ENCODE data around the gene CCSER1.
"Not testable (repeated sequence)": the region's sequence is repeated elsewhere in the genome, so short reads cannot be mapped to it uniquely, and the experiment has no call there.

The CCSER1 gene

DNA sequence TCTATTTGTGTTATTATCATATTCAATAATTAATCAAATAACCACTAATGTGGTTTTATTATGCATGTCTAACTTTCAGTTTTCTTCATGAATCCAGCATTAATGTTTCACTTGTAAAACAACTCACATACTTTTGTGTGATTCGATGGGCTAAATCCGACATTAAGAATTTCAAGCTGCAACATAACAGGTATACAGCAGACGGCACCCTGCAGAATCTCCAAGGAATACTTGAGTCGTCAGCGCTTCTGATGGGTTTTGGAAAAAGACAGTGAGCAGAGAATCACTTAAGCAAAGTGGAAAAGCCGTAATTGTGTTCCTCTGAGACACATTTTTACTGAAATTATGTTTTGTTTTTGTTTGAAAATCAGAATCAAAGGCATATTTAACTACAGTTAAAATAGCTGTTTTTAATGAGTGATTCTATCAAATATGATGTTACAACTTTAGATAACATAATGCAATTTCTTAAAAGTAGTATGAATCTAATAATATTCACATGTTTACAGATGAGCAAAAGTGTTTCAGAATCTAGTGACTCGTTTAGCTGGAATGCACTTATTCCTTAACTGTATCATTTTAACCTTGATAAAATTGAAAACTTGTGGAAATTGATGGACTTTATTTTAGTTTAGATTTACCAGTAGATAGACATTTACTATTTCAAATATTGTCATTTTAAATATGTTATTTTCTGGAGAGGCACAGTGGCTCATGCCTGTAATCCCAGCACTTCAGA lies 514.8 kb downstream of the CCSER1 start:
- Mint-ChIP-seq H3K27ac (no peak overlapping the region), H3K36me3 (ENCODE audit: low read depth) (no peaks in the 10 kb centered on the region), H3K4me3 (no peak overlapping the region), H3K9me3 (peaks cover 10% of the 10 kb centered on the region), H3K4me1 (ENCODE audit: low read depth) (no peaks in the 10 kb centered on the region), H3K27me3 (ENCODE audit: low read depth) (no peaks in the 10 kb centered on the region)
- no peak for DNase-seq (ENCODE audit: low spot score)

DNA sequence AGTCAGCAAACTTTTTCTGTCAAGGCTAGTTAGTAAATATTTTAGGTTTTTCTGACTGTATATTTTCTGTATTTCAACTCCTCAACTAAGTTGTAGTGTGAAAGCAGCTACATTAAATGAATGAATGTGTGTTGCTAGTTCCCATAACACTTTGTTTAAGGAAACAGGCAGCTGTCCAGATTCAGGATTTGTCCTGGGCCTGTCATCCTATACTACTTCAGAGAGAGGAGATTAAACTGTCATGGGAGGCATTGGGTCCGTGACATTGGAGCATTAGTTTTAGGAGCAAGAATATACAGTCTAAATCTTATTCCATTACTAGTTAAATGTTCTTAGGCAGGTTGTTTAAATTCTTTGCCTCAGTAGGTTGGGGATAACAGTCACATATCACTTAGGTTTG lies 516.0 kb downstream of the CCSER1 start:
- Mint-ChIP-seq H3K4me3 (no peak overlapping the region), H3K27me3 (ENCODE audit: low read depth) (no peaks in the 10 kb centered on the region), H3K4me1 (ENCODE audit: low read depth) (no peaks in the 10 kb centered on the region), H3K36me3 (ENCODE audit: low read depth) (no peaks in the 10 kb centered on the region), H3K9me3 (peaks cover 15% of the 10 kb centered on the region), H3K27ac (no peak overlapping the region)
- DNase-seq (ENCODE audit: low spot score), result no peak

DNA sequence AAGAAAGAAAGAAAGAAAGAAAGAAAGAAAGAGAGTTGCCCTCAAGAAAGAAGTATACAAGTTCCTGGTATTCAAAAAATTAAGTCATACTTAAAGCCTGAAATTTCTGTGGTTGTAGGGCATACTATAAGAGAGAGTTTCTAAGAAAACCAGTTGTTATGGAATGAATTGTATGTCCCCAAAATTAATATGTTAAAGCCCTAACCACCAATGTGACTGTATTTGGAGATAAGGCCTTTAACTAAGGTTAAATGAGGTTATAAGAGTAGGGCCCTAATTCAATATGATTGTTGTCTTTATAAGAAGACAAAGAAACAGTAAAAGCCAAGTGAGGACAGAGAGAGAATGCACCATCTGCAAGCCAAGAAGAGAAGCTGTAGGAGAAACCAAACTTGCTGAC lies 521.1 kb downstream of the CCSER1 start:
- Mint-ChIP-seq H3K27ac (no peak overlapping the region), H3K4me1 (ENCODE audit: low read depth) (no peaks in the 10 kb centered on the region), H3K9me3 (peaks cover 23% of the 10 kb centered on the region), H3K27me3 (ENCODE audit: low read depth) (no peaks in the 10 kb centered on the region), H3K36me3 (ENCODE audit: low read depth) (no peaks in the 10 kb centered on the region), H3K4me3 (no peak overlapping the region)
- DNase-seq (ENCODE audit: low spot score), result no peak

DNA sequence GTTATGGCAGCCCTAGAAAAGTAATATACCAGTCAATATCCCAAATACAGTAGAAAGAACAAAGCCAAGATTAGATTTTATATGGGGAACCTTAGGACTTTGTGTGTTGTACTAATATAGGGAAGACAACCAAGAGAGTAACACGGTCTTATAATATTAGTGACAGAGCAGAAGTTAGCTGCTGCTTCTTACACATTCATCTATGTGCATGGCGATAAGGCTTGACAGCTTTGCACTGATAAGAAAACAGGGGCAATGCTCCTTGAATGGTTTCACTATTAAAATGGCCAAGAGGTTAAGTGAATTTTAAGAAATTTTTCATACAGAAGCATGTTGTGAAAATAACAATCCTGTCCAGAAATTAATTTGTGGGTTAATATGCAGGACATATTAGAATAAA lies 521.6 kb downstream of the CCSER1 start:
- Mint-ChIP-seq H3K9me3 (peaks cover 23% of the 10 kb centered on the region), H3K27me3 (ENCODE audit: low read depth) (no peaks in the 10 kb centered on the region), H3K36me3 (ENCODE audit: low read depth) (no peaks in the 10 kb centered on the region), H3K4me1 (ENCODE audit: low read depth) (no peaks in the 10 kb centered on the region), H3K27ac (no peak overlapping the region), H3K4me3 (no peak overlapping the region)
- no peak for DNase-seq (ENCODE audit: low spot score)

DNA sequence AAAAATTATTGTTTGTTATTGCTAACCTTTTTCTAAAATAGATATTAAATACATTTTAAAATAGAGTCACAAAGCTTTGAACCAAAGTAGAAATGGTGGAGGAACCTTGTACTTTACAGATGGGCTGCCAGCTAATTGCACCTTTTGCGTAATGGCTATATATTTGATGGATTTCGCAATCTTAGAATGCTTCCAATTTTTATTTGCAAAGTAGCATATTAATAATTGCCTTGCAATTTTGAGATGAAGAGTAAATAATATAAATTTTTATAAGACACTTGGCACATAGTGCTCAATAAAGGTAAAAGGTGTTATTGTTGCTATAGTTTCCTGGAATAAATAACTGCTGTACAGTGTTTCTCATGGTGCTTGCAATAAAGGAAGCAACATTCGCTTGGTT lies 533.5 kb downstream of the CCSER1 start:
- Mint-ChIP-seq H3K4me1 (ENCODE audit: low read depth) (no peaks in the 10 kb centered on the region), H3K36me3 (ENCODE audit: low read depth) (no peaks in the 10 kb centered on the region), H3K9me3 (peaks cover 8% of the 10 kb centered on the region), H3K4me3 (no peak overlapping the region), H3K27me3 (ENCODE audit: low read depth) (no peaks in the 10 kb centered on the region), H3K27ac (no peak overlapping the region)
- DNase-seq (ENCODE audit: low spot score), result no peak

DNA sequence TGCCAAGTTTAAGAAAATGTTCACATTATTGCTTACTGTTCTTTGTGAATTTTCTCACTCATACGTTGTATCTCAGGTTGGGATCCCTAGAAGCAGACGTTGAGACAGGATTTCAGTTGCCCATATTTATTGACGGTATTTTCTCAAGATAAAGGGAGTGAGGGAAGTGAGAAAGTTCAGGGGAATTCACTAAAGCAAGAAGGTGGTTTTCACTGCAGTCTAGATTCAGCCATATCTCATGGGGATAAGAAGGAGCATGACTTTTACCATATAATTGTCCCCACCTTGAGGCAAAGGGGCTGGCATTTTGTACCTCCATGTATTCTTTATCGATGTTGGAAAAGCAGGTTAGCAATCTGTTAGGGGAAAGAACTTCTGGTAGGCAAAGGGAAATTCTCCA lies 543.0 kb downstream of the CCSER1 start:
- H3K27ac Mint-ChIP-seq, result no peak overlapping the region
- H3K4me3 Mint-ChIP-seq, result no peak overlapping the region
- peaks cover 4% of the 10 kb centered on the region for H3K9me3 Mint-ChIP-seq
- no peaks in the 10 kb centered on the region for H3K27me3 Mint-ChIP-seq (ENCODE audit: low read depth)
- H3K36me3 Mint-ChIP-seq (ENCODE audit: low read depth), result no peaks in the 10 kb centered on the region
- no peaks in the 10 kb centered on the region for H3K4me1 Mint-ChIP-seq (ENCODE audit: low read depth)
- DNase-seq (ENCODE audit: low spot score), result no peak

DNA sequence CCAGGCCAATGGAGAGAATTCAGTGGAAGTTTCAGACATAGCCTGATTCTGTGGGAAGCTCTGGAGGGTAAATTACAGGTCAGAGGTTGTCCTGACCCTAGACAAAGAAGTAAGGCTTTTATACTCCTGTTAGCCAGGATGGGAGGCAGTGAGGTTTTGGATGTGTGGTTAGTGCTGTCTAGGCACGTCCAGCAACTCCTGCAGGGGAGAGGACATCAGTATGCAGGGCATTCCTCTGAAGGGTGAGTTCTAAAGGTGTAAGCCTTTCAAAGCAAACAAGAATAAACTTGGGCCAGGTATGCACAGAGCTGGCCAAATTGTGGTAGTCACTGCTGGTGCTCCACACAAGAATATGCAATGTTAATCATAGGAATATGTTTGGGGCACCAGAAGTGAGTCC lies 562.5 kb downstream of the CCSER1 start:
- no peaks in the 10 kb centered on the region for H3K4me1 Mint-ChIP-seq (ENCODE audit: low read depth)
- no peak overlapping the region for H3K4me3 Mint-ChIP-seq
- H3K36me3 Mint-ChIP-seq (ENCODE audit: low read depth), result no peaks in the 10 kb centered on the region
- H3K9me3 Mint-ChIP-seq, result no peaks in the 10 kb centered on the region
- DNase-seq (ENCODE audit: low spot score), result no peak
- H3K27ac Mint-ChIP-seq, result no peak overlapping the region
- no peaks in the 10 kb centered on the region for H3K27me3 Mint-ChIP-seq (ENCODE audit: low read depth)

DNA sequence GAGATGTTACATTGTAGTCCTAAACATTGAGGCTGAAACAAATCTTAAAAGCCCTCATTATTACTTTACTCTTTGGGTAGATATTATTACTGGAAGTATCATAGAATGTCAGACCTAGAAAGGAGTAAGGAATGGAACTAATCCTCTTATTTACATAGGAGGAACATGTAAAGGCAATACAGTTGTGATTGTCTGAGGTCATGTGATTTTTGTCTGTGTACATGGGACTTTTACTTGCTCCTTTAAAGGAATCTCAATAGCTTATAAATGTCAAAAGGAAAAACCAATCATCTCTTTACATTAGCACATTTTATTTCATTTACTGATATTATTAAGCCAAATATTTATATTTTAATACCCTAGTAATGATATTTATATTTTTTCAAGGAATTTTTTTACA lies 568.2 kb downstream of the CCSER1 start:
- Mint-ChIP-seq H3K4me1 (ENCODE audit: low read depth) (no peaks in the 10 kb centered on the region), H3K9me3 (no peaks in the 10 kb centered on the region), H3K36me3 (ENCODE audit: low read depth) (no peaks in the 10 kb centered on the region), H3K4me3 (no peak overlapping the region), H3K27me3 (ENCODE audit: low read depth) (no peaks in the 10 kb centered on the region), H3K27ac (no peak overlapping the region)
- DNase-seq (ENCODE audit: low spot score), result no peak

DNA sequence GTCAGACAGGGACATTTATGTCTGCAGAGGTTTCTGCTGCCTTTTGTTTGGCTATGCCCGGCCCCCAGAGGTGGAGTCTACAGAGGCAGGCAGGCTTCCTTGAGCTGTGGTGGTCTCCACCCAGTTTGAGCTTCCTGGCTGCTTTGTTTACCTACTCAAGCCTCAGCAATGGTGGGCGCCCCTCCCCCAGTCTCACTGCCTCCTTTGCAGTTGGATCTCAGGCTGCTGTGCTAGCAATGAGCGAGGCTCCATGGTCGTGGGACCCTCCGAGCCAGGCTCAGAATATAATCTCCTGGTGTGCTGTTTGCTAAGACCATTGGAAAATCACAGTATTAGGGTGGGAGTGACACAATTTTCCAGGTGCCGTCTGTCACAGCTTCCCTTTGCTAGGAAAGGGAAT lies 578.3 kb downstream of the CCSER1 start:
- H3K4me1 Mint-ChIP-seq (ENCODE audit: low read depth); DNase-seq (ENCODE audit: low spot score); H3K27me3 Mint-ChIP-seq (ENCODE audit: low read depth); H3K4me3 Mint-ChIP-seq; H3K36me3 Mint-ChIP-seq (ENCODE audit: low read depth); H3K27ac Mint-ChIP-seq: not testable (repeated sequence)
- H3K9me3 Mint-ChIP-seq, result peaks cover 17% of the 10 kb centered on the region

DNA sequence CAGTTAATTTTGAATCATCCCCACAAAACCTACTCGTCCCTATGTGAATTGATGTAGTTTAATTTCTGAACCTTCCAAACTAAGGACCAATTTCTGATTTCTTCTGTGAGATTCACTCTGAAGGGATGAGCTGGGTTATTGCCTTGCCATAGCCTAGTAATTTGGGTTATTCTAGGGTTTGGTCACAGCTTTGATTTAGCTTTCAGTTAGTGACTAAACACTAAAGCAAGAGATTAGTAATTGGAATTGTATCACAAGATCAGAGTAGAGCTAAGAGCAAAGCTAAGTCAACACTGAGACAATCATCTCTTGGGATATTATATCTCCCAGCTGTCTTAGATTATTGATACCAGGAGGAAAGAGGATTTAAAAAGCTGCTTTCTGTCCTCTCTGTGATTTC lies 588.0 kb downstream of the CCSER1 start:
- no peak overlapping the region for H3K4me3 Mint-ChIP-seq
- H3K4me1 Mint-ChIP-seq (ENCODE audit: low read depth), result no peaks in the 10 kb centered on the region
- no peaks in the 10 kb centered on the region for H3K27me3 Mint-ChIP-seq (ENCODE audit: low read depth)
- DNase-seq (ENCODE audit: low spot score), result no peak
- no peaks in the 10 kb centered on the region for H3K36me3 Mint-ChIP-seq (ENCODE audit: low read depth)
- H3K9me3 Mint-ChIP-seq, result peaks cover 9% of the 10 kb centered on the region
- no peak overlapping the region for H3K27ac Mint-ChIP-seq

DNA sequence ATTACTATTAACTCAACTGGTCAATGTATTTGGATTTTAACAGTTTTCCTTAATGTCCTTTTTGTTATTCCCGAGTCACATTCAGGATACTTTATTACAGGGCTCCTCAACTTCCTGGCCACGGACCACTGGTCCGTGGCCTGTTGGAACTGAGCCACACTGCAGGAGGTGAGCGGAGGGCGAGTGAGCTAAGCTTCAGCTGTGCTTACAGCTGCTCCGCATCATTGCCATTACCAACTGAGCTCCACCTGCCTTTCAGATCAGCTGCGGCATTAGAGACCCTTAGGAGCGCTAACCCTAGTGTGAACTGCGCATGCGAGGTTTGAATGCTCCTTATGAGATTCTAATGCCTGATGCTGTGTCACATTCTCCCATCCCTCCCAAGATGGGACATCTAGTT lies 591.7 kb downstream of the CCSER1 start:
- H3K4me3 Mint-ChIP-seq, result no peak overlapping the region
- no peak for DNase-seq (ENCODE audit: low spot score)
- H3K27ac Mint-ChIP-seq, result no peak overlapping the region
- H3K36me3 Mint-ChIP-seq (ENCODE audit: low read depth), result no peaks in the 10 kb centered on the region
- H3K9me3 Mint-ChIP-seq, result no peaks in the 10 kb centered on the region
- H3K4me1 Mint-ChIP-seq (ENCODE audit: low read depth), result no peaks in the 10 kb centered on the region
- H3K27me3 Mint-ChIP-seq (ENCODE audit: low read depth), result no peaks in the 10 kb centered on the region

DNA sequence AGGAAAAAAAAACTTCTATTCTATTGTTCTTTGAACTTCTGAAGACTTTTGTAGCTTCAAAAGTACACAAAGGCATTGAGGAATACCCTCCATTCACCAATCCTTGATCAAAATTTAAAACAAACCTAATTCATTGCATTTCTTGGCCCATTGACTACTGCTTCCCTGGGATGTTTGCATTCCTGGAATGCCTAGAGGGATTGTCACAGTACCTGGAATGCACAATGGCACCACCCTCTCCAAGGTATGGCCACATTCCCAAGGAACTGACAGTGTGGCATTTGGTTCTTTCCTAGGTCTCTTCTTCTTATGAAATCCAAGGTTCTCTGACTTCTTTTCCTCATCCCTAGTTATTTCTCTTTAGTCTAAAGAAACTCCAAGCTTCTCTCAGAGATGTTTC lies 600.7 kb downstream of the CCSER1 start:
- Mint-ChIP-seq H3K27ac (no peak overlapping the region), H3K9me3 (no peaks in the 10 kb centered on the region), H3K4me1 (ENCODE audit: low read depth) (no peaks in the 10 kb centered on the region), H3K4me3 (no peak overlapping the region), H3K27me3 (ENCODE audit: low read depth) (no peaks in the 10 kb centered on the region), H3K36me3 (ENCODE audit: low read depth) (no peaks in the 10 kb centered on the region)
- DNase-seq (ENCODE audit: low spot score), result no peak

DNA sequence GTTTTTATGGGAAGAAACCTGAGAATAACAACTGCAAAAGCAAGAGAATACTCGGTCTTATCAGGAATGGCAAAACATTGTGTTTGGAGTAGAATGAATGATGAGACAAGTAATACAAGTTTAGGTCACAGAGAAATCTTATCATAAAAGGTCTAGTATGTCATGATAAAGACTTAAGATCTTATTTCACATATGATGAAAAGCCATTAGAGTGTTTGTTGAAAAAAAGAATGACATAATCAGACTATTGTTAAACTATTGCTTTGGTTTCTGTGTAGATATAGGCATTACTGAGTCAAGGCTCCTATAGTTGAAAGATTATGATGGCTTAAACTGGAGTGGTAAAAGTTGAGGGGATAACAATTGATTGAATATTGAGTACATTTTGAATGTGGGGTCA lies 603.6 kb downstream of the CCSER1 start:
- no peak overlapping the region for H3K4me3 Mint-ChIP-seq
- H3K36me3 Mint-ChIP-seq (ENCODE audit: low read depth), result no peaks in the 10 kb centered on the region
- H3K9me3 Mint-ChIP-seq, result no peaks in the 10 kb centered on the region
- no peak for DNase-seq (ENCODE audit: low spot score)
- no peak overlapping the region for H3K27ac Mint-ChIP-seq
- no peaks in the 10 kb centered on the region for H3K27me3 Mint-ChIP-seq (ENCODE audit: low read depth)
- H3K4me1 Mint-ChIP-seq (ENCODE audit: low read depth), result no peaks in the 10 kb centered on the region

DNA sequence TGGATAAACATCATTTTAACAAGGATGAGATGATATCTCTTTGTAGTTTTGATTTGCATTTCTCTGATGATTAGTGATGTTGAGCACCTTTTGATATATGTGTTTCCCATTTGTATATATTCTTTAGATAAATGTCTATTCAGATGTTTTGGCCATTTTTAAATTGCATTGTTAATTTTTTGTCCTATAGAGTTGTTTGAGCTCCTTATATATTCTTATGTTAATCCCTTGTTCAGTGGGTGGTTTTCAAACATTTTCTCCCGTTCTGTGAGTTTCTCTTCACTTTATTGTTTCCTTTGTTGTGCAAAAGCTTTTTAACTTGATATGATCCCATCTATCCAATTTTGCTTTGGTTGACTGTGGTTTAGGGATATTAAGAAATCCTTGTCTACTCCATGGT lies 606.0 kb downstream of the CCSER1 start:
- H3K27me3 Mint-ChIP-seq (ENCODE audit: low read depth), result no peaks in the 10 kb centered on the region
- H3K27ac Mint-ChIP-seq, result no peak overlapping the region
- no peaks in the 10 kb centered on the region for H3K9me3 Mint-ChIP-seq
- no peak overlapping the region for H3K4me3 Mint-ChIP-seq
- no peaks in the 10 kb centered on the region for H3K4me1 Mint-ChIP-seq (ENCODE audit: low read depth)
- DNase-seq (ENCODE audit: low spot score), result no peak
- no peaks in the 10 kb centered on the region for H3K36me3 Mint-ChIP-seq (ENCODE audit: low read depth)

DNA sequence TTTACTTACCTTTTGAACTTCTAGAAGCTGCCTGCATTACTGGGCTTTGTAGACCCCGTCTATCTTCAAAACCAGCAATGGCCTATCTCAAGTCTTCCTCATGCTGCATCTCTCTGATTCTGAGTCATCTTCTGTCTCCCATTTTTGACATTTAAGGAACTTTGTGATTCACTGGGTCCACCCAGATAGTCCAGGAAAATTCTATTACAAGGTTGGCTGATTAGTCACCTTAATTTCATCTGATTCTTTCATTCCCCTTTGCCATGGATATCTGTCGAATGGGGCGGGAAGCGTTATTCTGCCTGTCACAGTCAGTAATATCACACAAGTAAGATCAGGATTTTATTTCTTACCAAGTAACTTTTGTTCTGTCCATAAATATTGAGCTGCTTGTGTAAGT lies 618.0 kb downstream of the CCSER1 start:
- Mint-ChIP-seq H3K4me1 (ENCODE audit: low read depth) (no peaks in the 10 kb centered on the region), H3K27ac (no peak overlapping the region), H3K9me3 (peaks cover 6% of the 10 kb centered on the region), H3K27me3 (ENCODE audit: low read depth) (no peaks in the 10 kb centered on the region), H3K36me3 (ENCODE audit: low read depth) (no peaks in the 10 kb centered on the region), H3K4me3 (no peak overlapping the region)
- DNase-seq (ENCODE audit: low spot score), result no peak
